Vagina (tissue), 2 donors: ENCODE results near the gene CHRNA10.

ENCODE experiments used
- POLR2A ChIP-seq, 2 donors: fragments of 450-650 bp; IDR thresholded peaks; one replicate each; pipeline ENCODE4 v1.6.1; 2017; ENCODE audit warnings: antibody characterized with exemption in 2 of 2, mild to moderate bottlenecking in 2 of 2, moderate library complexity in 2 of 2
- POLR2AphosphoS5 ChIP-seq, 2 donors: sonication (generic); formaldehyde crosslinking; IDR thresholded peaks; one replicate each; pipeline ENCODE4 v1.9.0; 2017; ENCODE audit warnings: antibody characterized with exemption in 2 of 2, mild to moderate bottlenecking in 2 of 2, low read depth in 1 of 2; ENCODE audit not compliant: insufficient read depth in 1 of 2
- TF ChIP-seq, protein P1 (sequence below), 3 experiments: fragments of 450-650 bp in 2 of 3; fragments of 200-600 bp in 1 of 3; sonication (generic) in 1 of 3; IDR thresholded peaks; one replicate each; pipeline ENCODE4 v1.5.1; 2017 to 2019; ENCODE audit warnings: antibody characterized with exemption in 3 of 3, mild to moderate bottlenecking in 2 of 3, moderate library complexity in 2 of 3

DNA sequence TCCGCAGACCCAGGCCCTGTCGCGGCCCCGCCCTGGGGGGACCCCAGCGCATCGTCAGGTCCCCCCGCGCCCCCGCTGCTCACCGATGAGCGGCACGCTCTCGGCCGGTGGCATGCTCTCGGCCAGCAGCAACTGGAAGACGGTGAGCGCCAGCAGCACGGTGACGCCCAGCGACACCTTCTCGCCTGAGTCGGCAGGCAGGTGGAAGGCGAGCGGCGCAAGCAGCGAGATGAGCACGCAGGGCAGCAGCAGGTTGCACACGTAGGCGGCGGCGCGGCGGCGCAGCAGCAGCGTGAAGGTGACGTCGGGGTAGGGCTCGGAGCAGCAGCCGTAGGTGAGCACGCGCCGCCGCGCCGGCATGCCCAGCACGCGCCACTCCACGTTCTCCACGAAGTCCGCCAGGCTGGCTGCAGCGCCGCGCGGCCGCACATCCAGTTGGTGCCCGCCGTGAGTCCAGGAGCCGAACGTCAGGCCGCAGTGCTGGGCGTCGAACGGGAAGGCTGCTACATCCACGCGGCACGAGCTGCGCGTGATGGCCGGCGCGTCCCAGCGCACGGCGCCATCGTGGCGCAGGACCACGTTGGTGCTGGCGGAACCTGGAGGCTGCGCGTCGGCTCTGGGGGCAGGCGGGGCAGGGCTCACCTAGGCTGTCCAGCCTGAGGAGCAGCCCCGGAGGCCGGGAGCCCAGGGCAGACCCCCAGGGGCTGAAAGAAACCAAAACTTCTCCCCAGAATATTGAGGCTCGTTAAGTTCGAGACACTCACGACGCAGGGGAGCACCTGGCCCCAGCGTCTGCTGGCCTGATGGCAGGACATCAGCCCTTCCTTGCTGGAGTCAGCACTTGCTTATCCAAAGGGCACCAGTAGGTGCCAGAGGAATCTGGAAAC is 3.8 kb downstream of the CHRNA10 start:
- TF ChIP-seq, protein P1, sequence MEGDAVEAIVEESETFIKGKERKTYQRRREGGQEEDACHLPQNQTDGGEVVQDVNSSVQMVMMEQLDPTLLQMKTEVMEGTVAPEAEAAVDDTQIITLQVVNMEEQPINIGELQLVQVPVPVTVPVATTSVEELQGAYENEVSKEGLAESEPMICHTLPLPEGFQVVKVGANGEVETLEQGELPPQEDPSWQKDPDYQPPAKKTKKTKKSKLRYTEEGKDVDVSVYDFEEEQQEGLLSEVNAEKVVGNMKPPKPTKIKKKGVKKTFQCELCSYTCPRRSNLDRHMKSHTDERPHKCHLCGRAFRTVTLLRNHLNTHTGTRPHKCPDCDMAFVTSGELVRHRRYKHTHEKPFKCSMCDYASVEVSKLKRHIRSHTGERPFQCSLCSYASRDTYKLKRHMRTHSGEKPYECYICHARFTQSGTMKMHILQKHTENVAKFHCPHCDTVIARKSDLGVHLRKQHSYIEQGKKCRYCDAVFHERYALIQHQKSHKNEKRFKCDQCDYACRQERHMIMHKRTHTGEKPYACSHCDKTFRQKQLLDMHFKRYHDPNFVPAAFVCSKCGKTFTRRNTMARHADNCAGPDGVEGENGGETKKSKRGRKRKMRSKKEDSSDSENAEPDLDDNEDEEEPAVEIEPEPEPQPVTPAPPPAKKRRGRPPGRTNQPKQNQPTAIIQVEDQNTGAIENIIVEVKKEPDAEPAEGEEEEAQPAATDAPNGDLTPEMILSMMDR (IDR thresholded peaks at IDR 0.05) = no peak
- TF ChIP-seq POLR2A (IDR thresholded peaks at IDR 0.05) = no peak
- no peak for TF ChIP-seq POLR2AphosphoS5 (IDR thresholded peaks at IDR 0.05; ENCODE audit: insufficient read depth in 1 of 2, low read depth in 1 of 2)
